ENCODE measurements around the gene LCE1A.

LCE1A gene

DNA sequence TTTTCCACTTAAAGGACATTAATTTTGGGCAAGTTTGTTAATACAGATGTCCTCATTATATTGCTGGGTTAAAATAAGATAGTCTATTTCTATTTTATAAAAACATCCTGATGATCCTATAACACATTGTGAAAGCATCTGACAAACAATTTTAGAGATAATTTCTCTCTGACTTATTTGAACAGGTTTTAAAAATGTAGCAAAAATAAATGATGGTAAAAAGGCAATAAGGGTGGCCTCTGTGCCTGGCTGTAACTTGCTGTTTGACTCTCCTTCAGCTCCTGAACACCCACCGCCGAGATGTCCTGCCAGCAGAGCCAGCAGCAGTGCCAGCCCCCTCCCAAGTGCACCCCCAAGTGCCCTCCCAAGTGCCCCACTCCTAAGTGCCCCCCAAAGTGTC is at the start of gene LCE1A:
LCE1A (plus strand) TSS at position 301 of the 400 bp plus-strand sequence; CDS start at position 301, 0 bp downstream.
- DNase-seq (ENCODE audit: low read depth in 2 of 2) = no peak

GRCh38 chr1:152777510-152778137 is 49.6 kb upstream of the LCE1A start:
- no peak for DNase-seq (ENCODE audit: low read depth in 2 of 2)

GRCh38 chr1:152783095-152783494 is 44.2 kb upstream of the LCE1A start:
- DNase-seq (ENCODE audit: low read depth in 2 of 2) = no peak

GRCh38 chr1:152786077-152786476 is 41.2 kb upstream of the LCE1A start, which contains the start of gene LCE1E:
Gene LCE1E (plus strand): TSS chr1:152786257. CDS start chr1:152787300, 1,043 bp downstream.
- no peak for DNase-seq (ENCODE audit: low read depth in 2 of 2)

GRCh38 chr1:152795686-152796085 is 31.6 kb upstream of the LCE1A start:
- DNase-seq (ENCODE audit: low read depth in 2 of 2) = no peak

DNA sequence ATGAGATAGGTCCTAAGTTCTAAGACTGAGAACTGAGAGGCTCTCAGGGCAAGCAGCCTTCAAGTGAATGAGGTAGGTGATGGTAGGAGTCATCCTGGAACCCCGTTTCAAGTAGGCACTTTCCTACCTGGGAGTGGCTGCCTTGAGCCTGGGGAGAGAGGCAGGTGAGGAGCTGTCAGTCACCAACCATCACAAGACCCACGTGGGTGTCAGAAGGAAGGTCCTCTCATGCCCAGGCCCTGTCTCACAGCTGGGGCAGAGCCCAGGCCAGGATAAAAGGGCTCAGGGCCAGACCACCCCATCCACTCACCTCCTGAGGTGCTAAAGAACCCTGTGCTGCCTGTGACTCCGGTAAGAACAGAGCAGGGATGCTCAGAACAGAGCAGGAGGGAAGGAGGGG is 30.9 kb upstream of the LCE1A start, which contains the start of gene LCE1D:
LCE1D (plus strand) TSS at position 301 of the 400 bp plus-strand sequence. CDS start 1,074 bp downstream, outside the sequence.
- no peak for DNase-seq (ENCODE audit: low read depth in 2 of 2)

GRCh38 chr1:152801333-152801732 is 25.9 kb upstream of the LCE1A start:
- no peak for DNase-seq (ENCODE audit: low read depth in 2 of 2)

DNA sequence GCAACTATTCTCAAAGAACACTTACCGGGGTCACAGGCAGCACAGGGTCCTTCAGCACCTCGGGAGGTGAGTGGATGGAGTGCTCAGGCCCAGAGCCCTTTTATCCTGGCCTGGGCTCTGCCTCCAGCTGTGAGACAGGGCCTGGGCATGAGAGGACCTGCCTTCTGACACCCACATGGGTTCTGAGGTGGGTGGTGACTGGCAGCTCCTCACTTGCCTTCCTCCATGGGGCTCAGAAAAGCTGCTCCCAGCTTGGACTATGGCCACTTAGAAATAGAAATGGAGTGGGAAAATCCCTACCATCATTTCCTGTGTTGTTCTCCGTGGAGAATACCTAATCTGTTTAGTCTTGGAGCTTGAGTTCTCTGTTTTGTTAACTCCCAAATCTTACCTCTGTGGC is 20.7 kb upstream of the LCE1A start, which contains the start of gene LCE1C:
LCE1C (minus strand) TSS at position 76 of the 400 bp plus-strand sequence. CDS start 1,173 bp downstream, outside the sequence.
- DNase-seq (ENCODE audit: low read depth in 2 of 2) = no peak

- no peak for DNase-seq (ENCODE audit: low read depth in 2 of 2)
Measured at GRCh38 chr1:152811050-152811449, 16.2 kb upstream of the LCE1A start.

GRCh38 chr1:152811671-152812070 is 15.6 kb upstream of the LCE1A start, which contains the start of gene LCE1B:
Gene LCE1B (plus strand): TSS chr1:152811971. CDS start chr1:152812447, 476 bp downstream.
- DNase-seq (ENCODE audit: low read depth in 2 of 2) = no peak

GRCh38 chr1:152817309-152817708 is 10.0 kb upstream of the LCE1A start:
- no peak for DNase-seq (ENCODE audit: low read depth in 2 of 2)

- no peak for DNase-seq (ENCODE audit: low read depth in 2 of 2)
Measured at GRCh38 chr1:152823294-152823693, 4.0 kb upstream of the LCE1A start.

GRCh38 chr1:152824964-152825363 is 2.3 kb upstream of the LCE1A start:
- DNase-seq (ENCODE audit: low read depth in 2 of 2) = no peak

GRCh38 chr1:152836870-152837269 is 9.6 kb downstream of the LCE1A start:
- DNase-seq (ENCODE audit: low read depth in 2 of 2) = no peak

DNA sequence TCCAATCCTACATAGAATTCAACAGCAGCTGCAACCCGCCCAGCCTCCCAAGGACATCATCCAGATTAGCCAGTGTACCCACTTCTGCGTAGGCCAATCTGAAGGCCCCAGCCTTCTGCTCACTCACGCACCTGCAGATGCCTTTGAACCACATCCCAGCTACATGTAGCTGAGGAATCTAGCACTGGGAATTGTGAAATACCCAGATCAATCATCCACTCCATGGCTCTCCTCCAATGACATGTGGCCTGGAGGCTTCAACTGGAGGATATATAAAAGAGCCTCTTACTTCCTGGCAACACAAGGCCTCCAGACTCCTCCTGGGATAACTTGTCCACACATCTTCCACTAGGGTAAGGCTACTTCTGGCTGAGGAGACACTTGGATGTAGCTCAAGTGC is 15.3 kb downstream of the LCE1A start, which contains the start of gene LCE6A:
LCE6A (plus strand) TSS at position 301 of the 400 bp plus-strand sequence. CDS start 665 bp downstream, outside the sequence.
- DNase-seq (ENCODE audit: low read depth in 2 of 2) = no peak

- DNase-seq (ENCODE audit: low read depth in 2 of 2) = no peak
Measured at GRCh38 chr1:152855661-152856060, 28.4 kb downstream of the LCE1A start.

GRCh38 chr1:152858062-152858461 is 30.8 kb downstream of the LCE1A start:
- no peak for DNase-seq (ENCODE audit: low read depth in 2 of 2)

DNA sequence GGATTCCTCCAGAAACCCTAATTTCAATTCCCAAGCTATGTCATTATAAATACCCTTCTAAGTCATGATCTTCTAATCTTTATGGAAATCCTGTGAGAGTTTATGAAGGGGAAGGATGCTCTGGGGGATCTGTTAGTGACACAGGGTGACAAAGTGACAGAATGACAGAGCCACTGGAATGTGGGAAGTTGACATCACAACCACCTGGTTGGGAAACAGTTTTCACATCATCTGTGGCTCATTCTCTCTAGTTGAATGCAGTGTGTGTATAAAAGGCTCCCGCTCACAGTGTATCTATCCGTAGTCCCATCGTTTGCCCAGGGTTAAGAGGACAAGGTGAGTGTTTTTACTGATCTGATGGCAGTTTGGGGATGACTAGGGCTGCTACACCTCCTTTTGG is 32.4 kb downstream of the LCE1A start, which contains the start of gene LCE7A:
LCE7A (plus strand) TSS at position 301 of the 400 bp plus-strand sequence. CDS start 702 bp downstream, outside the sequence.
- no peak for DNase-seq (ENCODE audit: low read depth in 2 of 2)

- DNase-seq (ENCODE audit: low read depth in 2 of 2) = no peak
Measured at GRCh38 chr1:152860129-152860528, 32.9 kb downstream of the LCE1A start.

- no peak for DNase-seq (ENCODE audit: low read depth in 2 of 2)
Measured at GRCh38 chr1:152861374-152861773, 34.1 kb downstream of the LCE1A start.

DNA sequence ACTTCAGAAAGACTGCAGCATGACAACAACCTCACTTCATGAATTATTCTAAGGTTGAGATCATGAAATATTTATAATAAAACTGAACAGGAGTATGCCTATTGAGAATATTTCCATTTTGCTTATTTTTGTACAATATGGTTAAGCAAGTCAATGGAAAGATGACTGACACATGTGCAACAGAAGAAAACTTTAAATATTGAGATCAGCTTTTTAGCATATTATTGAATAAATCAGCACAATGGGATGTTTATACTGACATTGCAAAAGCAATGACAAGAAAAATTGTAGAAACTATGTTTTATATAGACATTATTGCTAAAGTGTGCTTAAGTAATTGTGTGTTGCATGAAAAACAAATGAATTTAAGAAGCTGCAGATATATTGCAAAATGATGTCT is 37.2 kb downstream of the LCE1A start:
- no peak for DNase-seq (ENCODE audit: low read depth in 2 of 2)

- no peak for DNase-seq (ENCODE audit: low read depth in 2 of 2)
Measured at GRCh38 chr1:152866321-152866720, 39.0 kb downstream of the LCE1A start.

DNA sequence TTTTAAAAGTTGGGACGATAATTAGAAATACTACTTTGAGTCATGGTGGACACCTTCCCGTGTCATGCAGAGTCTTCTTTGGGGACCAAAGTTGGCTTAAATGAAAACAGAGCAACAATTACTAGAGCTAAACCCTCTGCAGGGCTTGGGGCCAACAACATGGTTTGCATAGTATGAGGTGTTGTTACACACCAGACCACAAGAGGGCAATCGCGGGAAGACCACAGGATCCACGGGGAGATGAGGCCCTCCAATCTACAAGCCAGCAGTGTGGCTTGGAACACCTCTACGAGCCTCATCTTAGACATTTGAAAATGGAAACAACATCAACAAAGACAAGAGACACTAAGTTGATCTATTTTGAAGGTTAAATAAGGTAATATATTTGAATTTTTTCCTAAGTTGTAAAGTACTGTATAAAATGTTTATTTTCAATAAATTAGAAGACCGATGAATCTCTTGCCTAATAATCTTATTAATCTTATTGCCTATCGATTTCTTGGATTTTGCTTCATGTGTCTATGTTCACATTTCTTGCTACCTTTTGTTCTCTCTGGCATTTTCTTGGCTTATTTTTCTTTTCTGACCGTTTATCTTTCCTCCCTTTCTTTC is 42.6 kb downstream of the LCE1A start:
- peak; percentile 28 to 41 for DNase-seq (ENCODE audit: low read depth in 2 of 2)

All from stimulated activated CD8-positive, alpha-beta memory T cell treated with anti-CD3 and anti-CD28 coated beads, Interleukin-2, amount 100 ng/mL, for 48 hours (primary cell).